ENCODE data around the gene BAIAP2. TPM values are rescaled to one million over a fixed set of nuclear protein-coding genes. Genes with fewer than 3 reads are reported as not detected.
A peak's percentile ranks its signal among the peaks of the same experiment; 100 is the strongest.

Gene BAIAP2
- total and polyA plus RNA-seq, 3 experiments from 2014 or later: 5.3 to 8.8 (median 6.6) TPM

DNA sequence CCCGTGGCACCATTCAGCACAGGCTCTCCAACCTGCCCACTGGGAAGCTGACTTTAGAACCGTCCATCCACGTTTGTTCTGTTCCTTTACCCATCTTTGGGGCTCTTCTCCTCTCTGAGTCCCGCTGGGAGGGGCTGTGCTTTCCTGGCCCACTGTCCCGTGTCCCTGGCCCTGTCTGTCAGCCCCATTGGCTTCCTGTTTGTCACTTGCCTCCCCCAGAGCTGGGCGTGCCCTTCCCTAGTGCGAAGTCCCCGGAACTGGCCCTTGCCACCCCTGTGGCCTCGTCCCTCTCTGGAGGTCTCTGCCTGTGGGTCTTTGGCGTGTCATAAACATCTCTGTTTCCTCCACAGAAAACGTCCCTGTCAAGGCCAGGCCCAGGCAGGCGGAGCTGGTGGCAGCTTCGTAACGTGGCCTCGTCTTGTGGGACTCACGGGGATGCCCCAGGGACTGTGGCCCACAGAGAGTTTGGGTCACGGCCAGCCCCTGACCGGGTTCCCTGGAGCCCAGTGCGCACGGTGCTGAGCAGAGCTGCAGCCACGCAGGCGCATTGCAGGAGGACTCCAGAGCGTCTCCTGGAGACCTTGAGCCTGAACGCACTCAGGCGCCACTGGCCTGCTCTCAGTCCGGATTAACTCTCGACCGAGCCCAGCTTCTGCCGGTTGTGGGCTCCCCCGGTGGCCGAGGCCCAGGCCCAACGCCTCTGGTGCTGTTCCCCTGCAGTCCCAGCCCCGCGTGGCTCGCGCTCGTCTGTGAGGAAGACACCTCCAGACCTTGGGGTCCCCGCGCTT, 36.0 kb upstream of the BAIAP2 start:
- H3K4me1 ChIP-seq (ENCODE audit: insufficient read depth, low read length): peaks cover 4% of the 10 kb centered on the region
- H3K4me3 ChIP-seq (ENCODE audit: low read length): no peak overlapping the region
- H3K36me3 ChIP-seq (ENCODE audit: insufficient read depth, low read length): peaks cover 9% of the 10 kb centered on the region
- Mint-ChIP-seq H3K36me3 (peaks cover 0 to 48% (median 0%) of the 10 kb centered on the region in 3 donors), H3K4me1 (peaks cover 8 to 18% (median 12%) of the 10 kb centered on the region in 3 donors), H3K27me3 (peaks cover 5 to 7% of the 10 kb centered on the region in 2 donors), H3K4me3 (no peak overlapping the region), H3K9me3 (no peaks in the 10 kb centered on the region), H3K27ac (peak overlapping the region in 1 of 8 donors; percentile 71)
- DNase-seq: no peak
- CTCF ChIA-PET: no interaction called here
- H3K9me3 ChIP-seq (ENCODE audit: low read length): no peaks in the 10 kb centered on the region
- H3K27me3 ChIP-seq (ENCODE audit: insufficient read depth, low read length, poor library complexity, severe bottlenecking): no peaks in the 10 kb centered on the region
- POLR2A ChIA-PET: no interaction called here
- H3K27ac ChIP-seq (ENCODE audit: low read depth, low read length): no peak overlapping the region

DNA sequence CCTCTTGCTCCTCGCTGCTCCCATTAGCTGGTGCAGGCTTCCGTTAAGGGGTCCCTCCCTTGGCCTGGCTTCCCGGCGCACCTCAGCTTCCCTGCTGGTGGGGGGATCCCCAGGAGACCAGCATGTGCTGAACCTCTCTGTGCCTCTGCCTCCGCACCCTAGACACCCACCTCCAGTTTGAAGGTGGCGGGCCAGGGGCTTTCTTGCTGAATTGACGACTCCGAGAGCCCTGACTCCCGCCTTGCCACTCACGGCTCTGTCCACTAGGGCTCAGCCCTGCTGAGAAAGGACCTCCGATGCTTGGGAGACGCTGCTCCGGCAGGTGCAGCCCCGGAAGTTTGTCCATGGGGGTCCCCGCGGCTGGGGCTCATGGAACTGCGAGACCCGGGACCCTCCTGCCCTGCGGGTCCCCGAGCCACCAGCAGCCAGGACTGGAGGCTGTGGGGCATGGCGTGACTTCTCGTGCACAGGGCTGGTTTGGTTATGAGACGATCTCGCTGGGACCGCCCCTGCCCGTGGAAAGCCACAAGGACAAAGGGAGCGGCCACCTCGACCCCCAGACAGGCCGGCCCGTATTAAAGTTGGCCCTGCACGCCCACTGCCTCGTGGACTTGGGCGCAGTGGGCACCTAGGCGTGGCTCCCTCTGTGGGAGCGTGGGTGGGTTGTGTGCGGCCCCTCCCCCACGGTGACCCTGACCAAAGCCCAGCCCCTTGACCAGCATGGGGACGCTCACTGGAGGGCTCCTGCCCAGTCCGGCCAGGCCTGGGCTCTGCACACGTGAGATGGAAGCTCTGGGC, 35.2 kb upstream of the BAIAP2 start:
- Mint-ChIP-seq H3K27ac (no peak overlapping the region), H3K36me3 (peaks cover 0 to 45% (median 0%) of the 10 kb centered on the region in 3 donors), H3K27me3 (peaks cover 8 to 11% of the 10 kb centered on the region in 2 donors), H3K4me1 (peaks cover 11 to 22% (median 16%) of the 10 kb centered on the region in 3 donors), H3K9me3 (peaks cover 0 to 2% (median 0%) of the 10 kb centered on the region in 5 donors), H3K4me3 (no peak overlapping the region)
- no peak for DNase-seq
- ChIA-PET POLR2A (no interaction called here), CTCF (no interaction called here)
- no peaks in the 10 kb centered on the region for H3K9me3 ChIP-seq (ENCODE audit: low read length)
- no peak overlapping the region for H3K4me3 ChIP-seq (ENCODE audit: low read length)
- H3K27me3 ChIP-seq (ENCODE audit: insufficient read depth, low read length, poor library complexity, severe bottlenecking): peaks cover 5% of the 10 kb centered on the region
- peaks cover 9% of the 10 kb centered on the region for H3K4me1 ChIP-seq (ENCODE audit: insufficient read depth, low read length)
- peaks cover 9% of the 10 kb centered on the region for H3K36me3 ChIP-seq (ENCODE audit: insufficient read depth, low read length)
- no peak overlapping the region for H3K27ac ChIP-seq (ENCODE audit: low read depth, low read length)

DNA sequence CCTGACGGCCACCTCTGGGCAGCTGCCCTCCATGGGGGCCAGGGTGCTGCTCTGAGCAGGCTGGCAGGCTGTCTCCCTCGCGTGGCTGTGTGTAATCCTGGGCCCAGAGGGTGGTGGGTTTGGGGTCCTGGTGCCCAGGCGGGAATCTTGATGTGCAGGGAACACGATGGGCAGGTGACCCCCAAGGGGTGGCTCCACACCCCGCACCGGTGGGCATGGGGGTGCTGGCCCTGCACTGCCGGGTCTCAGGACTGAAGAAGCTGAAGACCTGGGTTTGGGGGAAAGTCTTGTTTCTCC, 34.7 kb upstream of the BAIAP2 start:
- no peak overlapping the region for H3K27ac Mint-ChIP-seq
- Histone ChIP-seq H3K9me3 (ENCODE audit: low read length) (no peaks in the 10 kb centered on the region), H3K4me3 (ENCODE audit: low read length) (no peak overlapping the region), H3K36me3 (ENCODE audit: insufficient read depth, low read length) (peaks cover 9% of the 10 kb centered on the region), H3K4me1 (ENCODE audit: insufficient read depth, low read length) (peaks cover 12% of the 10 kb centered on the region), H3K27ac (ENCODE audit: low read depth, low read length) (no peak overlapping the region), H3K27me3 (ENCODE audit: insufficient read depth, low read length, poor library complexity, severe bottlenecking) (peaks cover 7% of the 10 kb centered on the region)
- no peak overlapping the region for H3K4me3 Mint-ChIP-seq
- ChIA-PET CTCF (no interaction called here), POLR2A (no interaction called here)
- peaks cover 12 to 24% (median 19%) of the 10 kb centered on the region in 3 donors for H3K4me1 Mint-ChIP-seq
- peaks cover 11 to 14% of the 10 kb centered on the region in 2 donors for H3K27me3 Mint-ChIP-seq
- H3K36me3 Mint-ChIP-seq: peaks cover 0 to 41% (median 0%) of the 10 kb centered on the region in 3 donors
- no peak for DNase-seq
- H3K9me3 Mint-ChIP-seq: peaks cover 0 to 4% (median 0%) of the 10 kb centered on the region in 5 donors

DNA sequence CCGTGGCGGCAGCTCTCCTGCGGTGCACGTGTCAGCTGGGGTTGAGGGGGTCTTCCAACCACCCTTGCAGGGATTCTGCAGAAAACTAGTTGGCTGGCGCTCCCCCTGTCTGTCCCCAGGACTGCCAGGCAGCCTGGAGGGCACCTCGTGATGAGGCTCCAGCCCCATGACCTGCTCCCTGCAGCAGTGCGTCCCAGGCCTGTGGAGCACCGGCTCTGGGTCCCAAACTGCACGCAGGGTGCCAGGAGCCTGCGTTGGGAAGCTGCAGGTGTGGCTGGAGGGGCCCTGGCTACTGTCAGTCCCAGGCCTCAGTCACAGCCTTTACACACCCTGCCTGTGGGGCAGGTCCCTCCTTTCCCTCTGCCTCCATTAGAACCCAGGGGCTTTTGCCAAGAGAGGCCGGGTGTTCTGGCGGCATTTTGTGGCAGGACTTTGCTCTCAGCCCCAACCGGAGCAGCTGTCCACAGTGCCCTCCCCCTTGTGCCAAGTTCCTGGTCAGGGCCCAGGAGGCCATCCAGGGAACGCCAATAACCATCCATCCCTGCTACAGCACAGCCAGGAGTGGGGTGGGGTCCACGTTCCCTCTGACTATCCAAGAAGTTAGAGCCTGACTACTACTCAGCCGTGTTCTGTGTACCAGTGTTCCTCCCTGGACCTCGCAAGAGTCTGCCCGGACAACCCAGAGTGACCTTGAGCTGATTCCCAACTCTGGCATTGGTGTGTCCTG, 34.2 kb upstream of the BAIAP2 start:
- Mint-ChIP-seq H3K36me3 (peaks cover 0 to 36% (median 0%) of the 10 kb centered on the region in 3 donors), H3K9me3 (peaks cover 0 to 4% (median 0%) of the 10 kb centered on the region in 5 donors), H3K27ac (no peak overlapping the region), H3K27me3 (peaks cover 14% of the 10 kb centered on the region in 2 donors), H3K4me3 (no peak overlapping the region), H3K4me1 (peaks cover 12 to 24% (median 19%) of the 10 kb centered on the region in 3 donors)
- H3K9me3 ChIP-seq (ENCODE audit: low read length): no peaks in the 10 kb centered on the region
- DNase-seq: no peak
- no peak overlapping the region for H3K4me3 ChIP-seq (ENCODE audit: low read length)
- H3K27me3 ChIP-seq (ENCODE audit: insufficient read depth, low read length, poor library complexity, severe bottlenecking): peaks cover 7% of the 10 kb centered on the region
- ChIA-PET CTCF (interaction anchor here (1.1 kb wide), 1 partner anchor 23 kb away, joined by 4 read pairs; no protein-coding TSS in a partner anchor), POLR2A (no interaction called here)
- H3K27ac ChIP-seq (ENCODE audit: low read depth, low read length): no peak overlapping the region
- peaks cover 9% of the 10 kb centered on the region for H3K36me3 ChIP-seq (ENCODE audit: insufficient read depth, low read length)
- peaks cover 12% of the 10 kb centered on the region for H3K4me1 ChIP-seq (ENCODE audit: insufficient read depth, low read length)

DNA sequence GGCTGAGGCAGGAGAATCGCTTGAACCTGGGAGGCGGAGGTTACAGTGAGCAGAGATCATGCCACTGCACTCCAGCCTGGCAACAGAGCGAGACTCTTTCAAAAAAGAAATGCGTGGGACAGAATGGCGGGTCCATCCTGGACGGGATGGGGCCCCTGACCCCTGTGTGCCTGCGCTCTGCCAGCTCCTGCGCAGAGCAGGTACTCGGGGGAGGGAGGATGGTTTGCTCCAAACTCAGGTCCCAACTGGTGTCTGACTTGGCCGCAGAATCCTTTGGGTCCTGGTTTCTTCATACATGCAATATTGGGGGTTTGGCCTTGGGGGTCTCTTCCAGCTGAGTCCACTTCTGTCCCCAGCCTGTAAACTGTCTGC, 33.0 kb upstream of the BAIAP2 start:
- DNase-seq: no peak
- CTCF ChIA-PET: interaction anchor here (1.1 kb wide), 1 partner anchor 22 kb away, joined by 4 read pairs; no protein-coding TSS in a partner anchor
- peaks cover 12 to 24% (median 19%) of the 10 kb centered on the region in 3 donors for H3K4me1 Mint-ChIP-seq
- H3K27me3 ChIP-seq (ENCODE audit: insufficient read depth, low read length, poor library complexity, severe bottlenecking): peaks cover 10% of the 10 kb centered on the region
- no peak overlapping the region for H3K27ac Mint-ChIP-seq
- peaks cover 0 to 26% (median 0%) of the 10 kb centered on the region in 3 donors for H3K36me3 Mint-ChIP-seq
- peaks cover 9% of the 10 kb centered on the region for H3K36me3 ChIP-seq (ENCODE audit: insufficient read depth, low read length)
- H3K27me3 Mint-ChIP-seq: peaks cover 22 to 25% of the 10 kb centered on the region in 2 donors
- no peak overlapping the region for H3K27ac ChIP-seq (ENCODE audit: low read depth, low read length)
- peaks cover 12% of the 10 kb centered on the region for H3K4me1 ChIP-seq (ENCODE audit: insufficient read depth, low read length)
- POLR2A ChIA-PET: no interaction called here
- no peaks in the 10 kb centered on the region for H3K9me3 ChIP-seq (ENCODE audit: low read length)
- no peak overlapping the region for H3K4me3 ChIP-seq (ENCODE audit: low read length)
- H3K9me3 Mint-ChIP-seq: peaks cover 0 to 4% (median 0%) of the 10 kb centered on the region in 5 donors
- H3K4me3 Mint-ChIP-seq: no peak overlapping the region

DNA sequence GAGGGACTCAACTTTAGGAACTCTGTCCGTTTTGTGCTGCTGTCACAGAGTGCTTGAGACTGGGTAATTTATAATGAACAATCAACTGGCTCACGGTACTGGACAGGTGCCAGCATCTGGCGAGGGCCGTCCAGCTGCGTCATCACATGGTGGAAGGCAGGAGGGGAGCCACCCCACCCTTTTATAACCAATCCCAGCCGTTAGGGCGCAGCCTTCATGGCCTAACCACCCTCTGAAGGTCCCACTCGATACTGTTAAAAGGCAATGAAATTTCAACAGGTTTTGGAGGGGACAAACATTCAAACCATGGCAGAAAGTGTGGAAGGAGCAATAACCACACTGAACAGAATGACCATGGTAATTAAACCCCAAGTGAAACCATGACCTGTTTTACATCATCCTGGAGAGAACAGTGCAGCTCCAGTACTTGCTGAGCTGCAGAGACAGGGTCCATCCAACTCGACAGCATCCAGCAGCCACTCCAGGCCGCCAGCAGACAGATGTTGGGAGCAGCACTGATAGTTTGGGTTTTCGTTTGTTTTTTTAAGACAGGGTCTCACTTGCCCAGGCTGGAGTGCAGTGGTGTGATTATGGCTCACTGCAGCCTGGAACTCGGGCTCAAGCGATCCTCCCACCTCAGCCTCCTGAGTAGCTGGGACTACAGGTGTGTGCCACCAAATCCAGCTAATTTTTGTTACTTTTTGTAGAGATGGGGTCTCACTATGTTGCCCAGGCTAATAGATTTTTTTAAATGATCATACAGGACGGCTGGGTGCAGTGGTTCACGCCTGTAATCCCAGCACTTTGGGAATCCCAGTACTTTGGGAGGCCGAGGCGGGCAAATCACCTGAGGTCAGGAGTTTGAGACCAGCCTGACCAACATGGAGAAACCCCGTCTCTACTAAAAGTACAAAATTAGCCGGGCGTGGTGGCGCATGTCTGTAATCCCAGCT, 32.3 kb upstream of the BAIAP2 start:
- Mint-ChIP-seq H3K9me3 (peaks cover 0 to 4% (median 0%) of the 10 kb centered on the region in 5 donors), H3K27me3 (peaks cover 24 to 28% of the 10 kb centered on the region in 2 donors), H3K27ac (peak overlapping the region in 1 of 8 donors; percentile 68), H3K4me1 (peaks cover 12 to 24% (median 19%) of the 10 kb centered on the region in 3 donors), H3K4me3 (peak overlapping the region in 6 of 7 donors; percentile 20 to 66 (median 50)), H3K36me3 (peaks cover 0 to 20% (median 0%) of the 10 kb centered on the region in 3 donors)
- Histone ChIP-seq H3K9me3 (ENCODE audit: low read length) (no peaks in the 10 kb centered on the region), H3K27ac (ENCODE audit: low read depth, low read length) (no peak overlapping the region), H3K4me3 (ENCODE audit: low read length) (no peak overlapping the region), H3K4me1 (ENCODE audit: insufficient read depth, low read length) (peaks cover 12% of the 10 kb centered on the region), H3K36me3 (ENCODE audit: insufficient read depth, low read length) (peaks cover 9% of the 10 kb centered on the region), H3K27me3 (ENCODE audit: insufficient read depth, low read length, poor library complexity, severe bottlenecking) (peaks cover 10% of the 10 kb centered on the region)
- ChIA-PET CTCF (interaction anchor here (0.9 kb wide), 1 partner anchor 99 kb away, joined by 4 read pairs; no protein-coding TSS in a partner anchor), POLR2A (no interaction called here)
- DNase-seq: no peak
